CD4-positive, alpha-beta T cell (primary cell): Measurements from ENCODE around the gene IL31RA. TPM values are rescaled to one million over a fixed set of nuclear protein-coding genes. Genes with fewer than 3 reads are reported as not detected.

Experiments
- ATAC-seq: fragments of 200-7000 bp; cut with Tn5 transposase; one replicate; pipeline ENCODE4 v1.10.0; 2022; ENCODE audit warnings: mild to moderate bottlenecking; ENCODE audit not compliant: poor library complexity
- CTCF ChIA-PET: fragments of 350-600 bp; sonication (Branson Sonifier 250); formaldehyde crosslinking; loops from one replicate; lab custom pipeline; 2021; ENCODE audit warnings: antibody characterized with exemption, inconsistent platforms; lab: Charles Lee
- POLR2A ChIA-PET: fragments of 350-600 bp; sonication (Branson Sonifier 250); formaldehyde crosslinking; loops from one replicate; lab custom pipeline; 2021; ENCODE audit warnings: antibody characterized with exemption, inconsistent platforms; lab: Charles Lee
- DNase-seq, 14 experiments: peaks; one replicate each; pipeline ENCODE4 v3.0.0-alpha.2; 2013 to 2020; ENCODE audit warnings: mixed read lengths in 2 of 14
- H3K27ac ChIP-seq, 2 donors: one replicate each; pipeline versions ENCODE4 v1.5.1 to v1.7.0; 2013; ENCODE audit warnings: low read length in 2 of 2, low read depth in 1 of 2, mild to moderate bottlenecking in 1 of 2
- H3K27me3 ChIP-seq, 2 experiments: 1 replicate in 1 of 2; 2 replicates in 1 of 2; pipeline versions ENCODE4 v1.6.1 to v1.7.0; 2013; ENCODE audit warnings: low read length in 2 of 2, control low read depth in 1 of 2, mild to moderate bottlenecking in 1 of 2, moderate library complexity in 1 of 2; ENCODE audit not compliant: insufficient read depth in 2 of 2, control insufficient read depth in 1 of 2
- H3K36me3 ChIP-seq: one replicate; pipeline ENCODE4 v1.6.1; 2013; ENCODE audit warnings: low read length, control low read depth; ENCODE audit not compliant: insufficient read depth
- H3K4me1 ChIP-seq: one replicate; pipeline ENCODE4 v1.6.1; 2013; ENCODE audit warnings: low read length, control low read depth; ENCODE audit not compliant: insufficient read depth
- H3K4me3 ChIP-seq: one replicate; pipeline ENCODE4 v1.5.1; 2013; ENCODE audit warnings: mild to moderate bottlenecking, low read length, moderate library complexity
- H3K9me3 ChIP-seq, 2 experiments: 1 replicate in 1 of 2; 2 replicates in 1 of 2; pipeline versions ENCODE4 v1.6.1 to v1.7.0; 2013; ENCODE audit warnings: low read length in 2 of 2, mild to moderate bottlenecking in 2 of 2, control low read depth in 1 of 2, moderate library complexity in 1 of 2; ENCODE audit not compliant: control insufficient read depth in 1 of 2, insufficient read depth in 1 of 2
- H3K27ac Mint-ChIP-seq: one replicate; pipeline ENCODE4 v1.8.0; 2020; ENCODE audit warnings: mixed read lengths
- H3K27me3 Mint-ChIP-seq: one replicate; pipeline ENCODE4 v1.8.0; 2021; ENCODE audit warnings: mixed read lengths
- H3K36me3 Mint-ChIP-seq: one replicate; pipeline ENCODE4 v1.8.0; 2021; ENCODE audit warnings: low read depth, mixed read lengths
- H3K4me1 Mint-ChIP-seq: one replicate; pipeline ENCODE4 v1.8.0; 2021; ENCODE audit warnings: low read depth, mixed read lengths
- H3K4me3 Mint-ChIP-seq: one replicate; pipeline ENCODE4 v1.8.0; 2020; ENCODE audit warnings: mild to moderate bottlenecking, mixed read lengths
- H3K9me3 Mint-ChIP-seq: one replicate; pipeline ENCODE4 v1.8.0; 2020; ENCODE audit warnings: mixed read lengths
- intact Hi-C, 2 experiments: fragments of 100-400 bp; cut with DNase I in 1 of 2; cut with micrococcal nuclease in 1 of 2; formaldehyde crosslinking; loops; one replicate each; pipeline versions ENCODE4 v1.15.1 to v1.9.0; 2023 to 2025; cut with DNase I, micrococcal nuclease
- total RNA-seq, 174 experiments: library from RNA in 2 of 174; stranded (reverse) in 2 of 174; gene quantifications; one replicate each; pipeline ENCODE4 v1.2.3 and lab custom pipeline; 2021 to 2026
- TF ChIP-seq, protein P1 (sequence below): fragments of 200-600 bp; IDR thresholded peaks from one replicate; pipeline ENCODE4 v1.8.0; 2022; ENCODE audit warnings: antibody characterized with exemption, mild to moderate bottlenecking

Gene IL31RA
- total RNA-seq, 2 experiments from 2014 or later: not detected

DNA sequence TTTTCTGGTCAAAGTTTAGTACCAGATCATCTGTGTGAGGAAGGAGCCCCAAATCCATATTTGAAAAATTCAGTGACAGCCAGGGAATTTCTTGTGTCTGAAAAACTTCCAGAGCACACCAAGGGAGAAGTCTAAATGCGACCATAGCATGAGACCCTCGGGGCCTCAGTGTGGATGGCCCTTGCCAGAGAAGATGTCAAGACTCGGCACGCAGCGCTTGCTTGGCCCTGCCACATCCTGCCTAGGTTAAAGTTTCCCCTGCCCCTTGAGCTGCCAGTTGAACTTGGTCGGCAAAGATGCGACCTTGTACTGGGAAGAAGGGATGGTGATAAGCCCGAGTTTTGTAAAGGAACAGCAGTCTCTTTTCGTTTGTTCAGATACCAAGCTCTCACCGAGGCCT is 65.8 kb downstream of the IL31RA start:
- Histone ChIP-seq H3K27me3 (no peaks in the 10 kb centered on the region), H3K4me1 (peaks cover 5% of the 10 kb centered on the region), H3K27ac (no peak overlapping the region), H3K9me3 (no peaks in the 10 kb centered on the region), H3K36me3 (no peaks in the 10 kb centered on the region), H3K4me3 (no peak overlapping the region)
- CTCF ChIA-PET: no interaction called here
- DNase-seq (no peak), ATAC-seq (no peak)
- Mint-ChIP-seq H3K27ac (no peak overlapping the region), H3K4me1 (peaks cover 5% of the 10 kb centered on the region), H3K36me3 (no peaks in the 10 kb centered on the region), H3K4me3 (no peak overlapping the region), H3K9me3 (no peaks in the 10 kb centered on the region), H3K27me3 (no peaks in the 10 kb centered on the region)
- intact Hi-C loops: no loop called here
- POLR2A ChIA-PET: no interaction called here
- TF ChIP-seq, protein P1, sequence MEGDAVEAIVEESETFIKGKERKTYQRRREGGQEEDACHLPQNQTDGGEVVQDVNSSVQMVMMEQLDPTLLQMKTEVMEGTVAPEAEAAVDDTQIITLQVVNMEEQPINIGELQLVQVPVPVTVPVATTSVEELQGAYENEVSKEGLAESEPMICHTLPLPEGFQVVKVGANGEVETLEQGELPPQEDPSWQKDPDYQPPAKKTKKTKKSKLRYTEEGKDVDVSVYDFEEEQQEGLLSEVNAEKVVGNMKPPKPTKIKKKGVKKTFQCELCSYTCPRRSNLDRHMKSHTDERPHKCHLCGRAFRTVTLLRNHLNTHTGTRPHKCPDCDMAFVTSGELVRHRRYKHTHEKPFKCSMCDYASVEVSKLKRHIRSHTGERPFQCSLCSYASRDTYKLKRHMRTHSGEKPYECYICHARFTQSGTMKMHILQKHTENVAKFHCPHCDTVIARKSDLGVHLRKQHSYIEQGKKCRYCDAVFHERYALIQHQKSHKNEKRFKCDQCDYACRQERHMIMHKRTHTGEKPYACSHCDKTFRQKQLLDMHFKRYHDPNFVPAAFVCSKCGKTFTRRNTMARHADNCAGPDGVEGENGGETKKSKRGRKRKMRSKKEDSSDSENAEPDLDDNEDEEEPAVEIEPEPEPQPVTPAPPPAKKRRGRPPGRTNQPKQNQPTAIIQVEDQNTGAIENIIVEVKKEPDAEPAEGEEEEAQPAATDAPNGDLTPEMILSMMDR: no peak

DNA sequence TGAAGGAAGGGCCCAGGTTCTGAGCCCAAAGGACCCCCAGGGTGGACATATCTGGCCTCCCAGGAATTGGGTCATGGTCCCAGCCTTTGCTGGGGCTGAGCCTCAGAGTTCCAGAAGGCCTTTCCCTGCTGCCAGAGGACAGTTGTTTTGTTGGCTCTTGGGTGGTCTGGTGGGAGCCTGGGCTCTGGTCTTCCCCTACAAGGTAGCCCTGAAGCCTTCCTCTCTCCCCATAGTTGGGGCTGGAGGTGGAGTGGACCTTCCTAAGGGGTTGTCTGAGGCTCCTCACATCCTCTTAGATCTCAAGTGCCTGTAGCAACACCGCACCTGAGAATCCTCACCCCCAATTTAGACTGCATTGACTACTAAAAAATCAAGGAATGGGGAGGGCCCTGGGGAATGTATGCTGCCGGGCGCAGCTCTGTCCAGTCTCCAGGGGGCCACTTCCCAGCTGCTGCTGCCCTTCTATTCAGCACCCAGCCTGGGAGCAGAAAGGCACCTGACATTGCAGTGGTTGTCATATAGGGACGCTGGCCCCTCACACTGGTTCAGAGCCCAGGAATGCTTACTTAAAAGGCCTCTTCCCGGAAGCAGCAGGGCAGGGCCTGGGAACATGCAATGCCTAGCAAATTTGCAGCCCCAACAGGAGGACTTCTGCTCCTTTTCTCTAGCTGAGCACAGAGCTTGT is 66.4 kb downstream of the IL31RA start:
- TF ChIP-seq, protein P1: no peak
- Histone ChIP-seq H3K9me3 (no peaks in the 10 kb centered on the region), H3K27me3 (no peaks in the 10 kb centered on the region), H3K4me3 (no peak overlapping the region), H3K4me1 (peaks cover 5% of the 10 kb centered on the region), H3K36me3 (no peaks in the 10 kb centered on the region), H3K27ac (no peak overlapping the region)
- H3K4me1 Mint-ChIP-seq: peaks cover 5% of the 10 kb centered on the region
- H3K4me3 Mint-ChIP-seq: no peak overlapping the region
- no peaks in the 10 kb centered on the region for H3K27me3 Mint-ChIP-seq
- no peak for ATAC-seq
- no peak for DNase-seq
- ChIA-PET CTCF (no interaction called here), POLR2A (interaction anchor here (0.6 kb wide), 1 partner anchor 1687 kb away, joined by 4 read pairs; no protein-coding TSS in a partner anchor)
- no peaks in the 10 kb centered on the region for H3K36me3 Mint-ChIP-seq
- H3K27ac Mint-ChIP-seq: no peak overlapping the region
- intact Hi-C loops: no loop called here
- no peaks in the 10 kb centered on the region for H3K9me3 Mint-ChIP-seq

DNA sequence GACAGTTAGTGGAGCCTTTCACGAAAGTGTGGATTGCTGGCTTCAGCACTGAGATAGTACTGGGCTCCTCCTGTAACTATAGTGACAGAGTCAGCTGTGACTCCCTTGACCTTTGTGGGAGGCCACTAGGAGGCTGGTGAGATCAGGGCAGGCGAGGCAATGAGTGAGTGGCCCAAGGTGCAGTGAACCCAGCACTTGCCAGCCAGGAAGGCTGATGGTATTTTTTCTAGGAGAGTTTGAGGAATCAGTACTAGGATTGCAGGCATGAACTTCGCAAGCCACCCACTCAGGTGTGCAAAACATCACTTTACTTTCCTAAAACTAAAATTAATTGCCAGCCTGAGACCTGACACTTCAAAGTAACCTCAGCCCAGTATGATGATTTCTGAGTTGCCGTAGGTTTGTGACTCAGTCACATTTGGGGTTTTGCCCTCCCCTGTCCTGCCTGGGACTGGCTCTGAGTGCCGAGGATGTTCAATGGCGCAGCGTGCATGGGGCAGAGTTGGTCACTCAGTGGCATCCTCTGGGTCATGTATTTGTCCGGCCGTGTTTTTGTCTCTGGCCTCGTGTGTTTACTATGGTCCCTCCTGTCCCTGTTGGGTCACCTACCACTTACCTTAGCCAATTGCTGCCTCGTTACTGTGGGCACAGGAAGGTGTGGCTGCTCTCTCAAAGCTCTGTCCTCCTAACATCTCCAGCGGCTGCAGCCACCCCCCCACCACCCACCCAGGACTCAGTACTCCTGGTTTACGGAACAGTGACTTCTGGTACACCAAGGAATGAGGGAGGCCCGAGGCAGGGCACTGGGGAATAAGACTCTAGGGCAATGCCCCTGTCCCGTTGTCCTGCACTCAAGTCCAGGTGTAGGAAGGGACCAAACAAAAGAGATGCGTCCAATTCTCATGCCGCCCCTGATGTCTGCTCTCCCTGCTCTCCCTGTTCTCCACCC is 67.2 kb downstream of the IL31RA start:
- H3K4me1 ChIP-seq: peaks cover 12% of the 10 kb centered on the region
- H3K27ac Mint-ChIP-seq: no peak overlapping the region
- H3K36me3 ChIP-seq: no peaks in the 10 kb centered on the region
- ATAC-seq: no peak
- no peak overlapping the region for H3K27ac ChIP-seq
- POLR2A ChIA-PET: interaction anchor here (0.6 kb wide), 1 partner anchor 1686 kb away, joined by 4 read pairs; no protein-coding TSS in a partner anchor
- no peaks in the 10 kb centered on the region for H3K9me3 Mint-ChIP-seq
- H3K27me3 ChIP-seq: no peaks in the 10 kb centered on the region
- TF ChIP-seq, protein P1: no peak
- H3K4me3 ChIP-seq: no peak overlapping the region
- intact Hi-C loops: no loop called here
- H3K4me3 Mint-ChIP-seq: no peak overlapping the region
- H3K27me3 Mint-ChIP-seq: no peaks in the 10 kb centered on the region
- peaks cover 12% of the 10 kb centered on the region for H3K4me1 Mint-ChIP-seq
- no peak for DNase-seq
- no peaks in the 10 kb centered on the region for H3K9me3 ChIP-seq
- CTCF ChIA-PET: no interaction called here
- no peaks in the 10 kb centered on the region for H3K36me3 Mint-ChIP-seq
